PC-3 (cell line): ENCODE results near the gene CFAP44. TPM values are rescaled to one million over a fixed set of nuclear protein-coding genes. Genes with fewer than 3 reads are reported as not detected.

ENCODE experiments used
- ATAC-seq: fragments of 200-7000 bp; cut with Tn5 transposase; 2 replicates; pipeline ENCODE4 v1.9.1; 2020; ENCODE audit warnings: mild to moderate bottlenecking, moderate library complexity
- BruUV-seq: library from RNA; stranded (reverse); fragments of 400-500 nt; replicated peaks from 2 replicates; lab custom pipeline; 2021; lab: Mats Ljungman, UMichigan
- CTCF ChIA-PET: fragments of 300-600 bp; sonication (Branson Sonifier 250); formaldehyde crosslinking; loops from one replicate; lab custom pipeline; 2022; ENCODE audit warnings: antibody characterized with exemption; lab: Charles Lee
- POLR2A ChIA-PET: fragments of 300-600 bp; sonication (Branson Sonifier 250); formaldehyde crosslinking; loops from one replicate; lab custom pipeline; 2022; ENCODE audit warnings: antibody characterized with exemption; ENCODE audit not compliant: unreplicated experiment; lab: Charles Lee
- DNase-seq: peaks from one replicate; pipeline ENCODE4 v3.0.0-alpha.2; 2015
- H2AFZ ChIP-seq: fragments of 300-600 bp; sonication (generic); 2 replicates; pipeline ENCODE4 v1.6.0; 2016; ENCODE audit warnings: antibody characterized with exemption, low read length
- H3F3A ChIP-seq: fragments of 300-600 bp; sonication (generic); one replicate; pipeline ENCODE4 v1.6.0; 2017; ENCODE audit warnings: antibody characterized with exemption, low read length, control low read depth, mild to moderate bottlenecking; ENCODE audit not compliant: unreplicated experiment
- H3K27ac ChIP-seq: fragments of 300-600 bp; sonication (generic); 2 replicates; pipeline ENCODE4 v1.5.1; 2016; ENCODE audit warnings: mild to moderate bottlenecking, low read length
- H3K27me3 ChIP-seq: fragments of 300-600 bp; sonication (generic); 2 replicates; pipeline ENCODE4 v1.6.1; 2016; ENCODE audit warnings: low read length, mixed read lengths
- H3K36me3 ChIP-seq: fragments of 300-600 bp; sonication (generic); 2 replicates; pipeline ENCODE4 v1.6.1; 2016; ENCODE audit warnings: low read depth, mixed run types, low read length, mixed read lengths
- H3K4me1 ChIP-seq: fragments of 300-600 bp; sonication (generic); 2 replicates; pipeline ENCODE4 v1.5.1; 2016; ENCODE audit warnings: low read length; ENCODE audit not compliant: insufficient read depth
- H3K4me2 ChIP-seq: fragments of 300-600 bp; sonication (generic); 2 replicates; pipeline ENCODE4 v1.6.0; 2016; ENCODE audit warnings: low read length
- H3K4me3 ChIP-seq: fragments of 300-600 bp; sonication (generic); 2 replicates; pipeline ENCODE4 v1.5.1; 2016; ENCODE audit warnings: mild to moderate bottlenecking, low read length, mixed read lengths
- H3K79me2 ChIP-seq: fragments of 300-600 bp; sonication (generic); 2 replicates; pipeline ENCODE4 v1.6.1; 2017; ENCODE audit warnings: low read length, mixed read lengths
- H3K9ac ChIP-seq: fragments of 300-600 bp; sonication (generic); 2 replicates; pipeline ENCODE4 v1.6.0; 2016; ENCODE audit warnings: mild to moderate bottlenecking, low read length
- H3K9me2 ChIP-seq: fragments of 300-600 bp; sonication (generic); replicated peaks from 2 replicates; pipeline ENCODE4 v1.6.1; 2016; ENCODE audit warnings: mixed run types, low read length, mixed read lengths
- H3K9me3 ChIP-seq: fragments of 300-600 bp; sonication (generic); 2 replicates; pipeline ENCODE4 v1.6.1; 2016; ENCODE audit warnings: low read length, mixed read lengths
- H4K20me1 ChIP-seq: fragments of 300-600 bp; sonication (generic); 2 replicates; pipeline ENCODE4 v1.6.1; 2016; ENCODE audit warnings: low read length, mixed read lengths
- EZH2 ChIP-seq: fragments of 300-600 bp; sonication (generic); IDR thresholded peaks from one replicate; pipeline ENCODE4 v1.6.1; 2017; ENCODE audit warnings: antibody characterized with exemption, mild to moderate bottlenecking, low read length; ENCODE audit not compliant: unreplicated experiment
- EZH2phosphoT487 ChIP-seq: fragments of 300-600 bp; sonication (generic); IDR thresholded peaks from 2 replicates; pipeline ENCODE4 v1.6.1; 2018; ENCODE audit warnings: mild to moderate bottlenecking, antibody characterized with exemption, low read length, borderline replicate concordance
- intact Hi-C: fragments of 100-400 bp; cut with micrococcal nuclease; formaldehyde crosslinking; loops from 2 replicates; pipeline ENCODE4 v1.9.0; 2023
- total RNA-seq: library from RNA; depleted of rRNA; stranded (reverse); fragments of >200 nt; gene quantifications from 2 replicates; pipeline ENCODE4 v1.2.3, GENCODE V29; 2014
- TF ChIP-seq, protein P1 (sequence below): fragments of 300-600 bp; sonication (generic); conservative IDR thresholded peaks from 2 replicates; pipeline ENCODE4 v1.5.1; 2017; ENCODE audit warnings: antibody characterized with exemption, low read depth, mild to moderate bottlenecking, low read length

Gene CFAP44
- total RNA-seq, 1 experiment from 2014 or later: 9.0 TPM

DNA sequence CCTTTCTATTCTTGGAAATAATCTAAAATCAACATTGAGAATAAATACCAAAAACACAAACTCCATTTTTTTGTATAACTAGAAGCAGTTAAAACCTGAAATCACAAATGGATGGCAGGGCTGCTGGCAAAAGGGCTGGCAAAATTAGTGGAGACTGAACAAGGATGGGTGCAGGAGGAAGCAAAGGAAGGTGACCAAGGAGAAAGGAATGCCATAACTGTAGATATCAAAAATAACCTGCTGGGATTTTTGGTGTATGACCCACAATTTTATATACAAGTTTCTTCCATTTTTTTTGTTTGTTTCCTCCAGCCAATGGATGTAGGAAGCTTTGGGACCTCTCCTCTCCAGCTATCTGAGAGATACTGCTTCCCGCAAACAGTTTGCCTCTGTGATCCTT lies 12.7 kb downstream of the CFAP44 start:
- peak; percentile 61 for DNase-seq
- no TSS peak for BruUV-seq
- intact Hi-C loops: no loop called here

DNA sequence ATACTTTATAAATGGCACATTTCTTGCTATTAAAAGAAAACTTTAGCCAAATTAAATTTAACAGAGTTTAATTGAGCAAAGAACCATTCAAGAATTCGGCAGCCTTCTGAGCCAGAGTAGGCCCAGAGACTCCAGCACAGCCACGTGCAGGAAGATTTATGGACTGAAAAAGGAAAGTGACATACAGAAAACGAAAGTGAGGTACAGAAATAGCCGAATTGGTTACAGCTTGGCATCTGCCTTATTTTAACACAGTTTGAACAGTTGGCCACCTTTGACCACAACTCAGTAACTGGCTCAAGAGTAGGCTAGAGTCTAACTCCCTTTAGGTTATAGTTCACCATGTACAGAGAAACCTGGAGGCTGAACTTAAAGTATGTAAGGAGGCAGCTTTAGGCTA lies 17.6 kb downstream of the CFAP44 start:
- Histone ChIP-seq H3K79me2 (no peaks in the 10 kb centered on the region), H3K9me3 (no peaks in the 10 kb centered on the region), H3K4me3 (no peak overlapping the region), H3K9ac (no peak overlapping the region), H3K4me1 (peaks cover 7% of the 10 kb centered on the region; the same call in 1 of the 2 replicates), H3K4me2 (no peak overlapping the region), H3F3A (no peaks in the 10 kb centered on the region), H2AFZ (no peak overlapping the region), H4K20me1 (no peaks in the 10 kb centered on the region), H3K27me3 (no peaks in the 10 kb centered on the region), H3K27ac (no peak overlapping the region), H3K9me2 (no peaks in the 10 kb centered on the region), H3K36me3 (peaks cover 37% of the 10 kb centered on the region)
- POLR2A ChIA-PET: no interaction called here
- CTCF ChIA-PET: no interaction called here
- no TSS peak for BruUV-seq
- intact Hi-C loops: no loop called here
- DNase-seq (no peak), ATAC-seq (no peak)
- TF ChIP-seq EZH2phosphoT487 (no peak), EZH2 (no peak)
- TF ChIP-seq, protein P1, sequence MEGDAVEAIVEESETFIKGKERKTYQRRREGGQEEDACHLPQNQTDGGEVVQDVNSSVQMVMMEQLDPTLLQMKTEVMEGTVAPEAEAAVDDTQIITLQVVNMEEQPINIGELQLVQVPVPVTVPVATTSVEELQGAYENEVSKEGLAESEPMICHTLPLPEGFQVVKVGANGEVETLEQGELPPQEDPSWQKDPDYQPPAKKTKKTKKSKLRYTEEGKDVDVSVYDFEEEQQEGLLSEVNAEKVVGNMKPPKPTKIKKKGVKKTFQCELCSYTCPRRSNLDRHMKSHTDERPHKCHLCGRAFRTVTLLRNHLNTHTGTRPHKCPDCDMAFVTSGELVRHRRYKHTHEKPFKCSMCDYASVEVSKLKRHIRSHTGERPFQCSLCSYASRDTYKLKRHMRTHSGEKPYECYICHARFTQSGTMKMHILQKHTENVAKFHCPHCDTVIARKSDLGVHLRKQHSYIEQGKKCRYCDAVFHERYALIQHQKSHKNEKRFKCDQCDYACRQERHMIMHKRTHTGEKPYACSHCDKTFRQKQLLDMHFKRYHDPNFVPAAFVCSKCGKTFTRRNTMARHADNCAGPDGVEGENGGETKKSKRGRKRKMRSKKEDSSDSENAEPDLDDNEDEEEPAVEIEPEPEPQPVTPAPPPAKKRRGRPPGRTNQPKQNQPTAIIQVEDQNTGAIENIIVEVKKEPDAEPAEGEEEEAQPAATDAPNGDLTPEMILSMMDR: no peak

More for the DNA sequence above, 12.7 kb downstream of the CFAP44 start:
- Histone ChIP-seq H3K79me2 (no peaks in the 10 kb centered on the region), H2AFZ (no peak overlapping the region), H3K4me3 (no peak overlapping the region), H3K36me3 (peaks cover 38% of the 10 kb centered on the region), H3K27me3 (no peaks in the 10 kb centered on the region), H3K4me2 (peak overlapping the region; percentile 5), H4K20me1 (no peaks in the 10 kb centered on the region), H3F3A (no peaks in the 10 kb centered on the region), H3K9me2 (no peaks in the 10 kb centered on the region), H3K4me1 (peaks cover 12% of the 10 kb centered on the region; the same call in 1 of the 2 replicates), H3K9ac (no peak overlapping the region), H3K9me3 (no peaks in the 10 kb centered on the region), H3K27ac (no peak overlapping the region)
- TF ChIP-seq EZH2 (no peak), EZH2phosphoT487 (no peak)
- TF ChIP-seq, protein P1: no peak
- ChIA-PET POLR2A (no interaction called here), CTCF (no interaction called here)
- peak; percentile 96 for ATAC-seq

GRCh38 chr3:113421082-113421481 lies 20.2 kb downstream of the CFAP44 start:
- ATAC-seq (no peak), DNase-seq (no peak)
- Histone ChIP-seq H2AFZ (no peak overlapping the region), H4K20me1 (no peaks in the 10 kb centered on the region), H3K36me3 (peaks cover 22% of the 10 kb centered on the region), H3K9ac (no peak overlapping the region), H3K9me3 (no peaks in the 10 kb centered on the region), H3K4me3 (no peak overlapping the region), H3K4me2 (no peak overlapping the region), H3K4me1 (no peaks in the 10 kb centered on the region), H3K9me2 (no peaks in the 10 kb centered on the region), H3K27me3 (no peaks in the 10 kb centered on the region), H3K27ac (no peak overlapping the region), H3F3A (no peaks in the 10 kb centered on the region), H3K79me2 (no peaks in the 10 kb centered on the region)
- ChIA-PET POLR2A (no interaction called here), CTCF (no interaction called here)
- no TSS peak for BruUV-seq
- intact Hi-C loops: no loop called here
- TF ChIP-seq EZH2: no peak
- TF ChIP-seq, protein P1: no peak
- no peak for TF ChIP-seq EZH2phosphoT487
